Measurements from ENCODE around the gene CACNA2D1. TPM values are rescaled to one million over a fixed set of nuclear protein-coding genes. Genes with fewer than 3 reads are reported as not detected.

The CACNA2D1 gene
- total and polyA plus RNA-seq, 9 of the 15 experiments (the other 6 are each of a cell fraction or from before 2014, with no cell fraction given), result 0.49 TPM; not detected in 8

DNA sequence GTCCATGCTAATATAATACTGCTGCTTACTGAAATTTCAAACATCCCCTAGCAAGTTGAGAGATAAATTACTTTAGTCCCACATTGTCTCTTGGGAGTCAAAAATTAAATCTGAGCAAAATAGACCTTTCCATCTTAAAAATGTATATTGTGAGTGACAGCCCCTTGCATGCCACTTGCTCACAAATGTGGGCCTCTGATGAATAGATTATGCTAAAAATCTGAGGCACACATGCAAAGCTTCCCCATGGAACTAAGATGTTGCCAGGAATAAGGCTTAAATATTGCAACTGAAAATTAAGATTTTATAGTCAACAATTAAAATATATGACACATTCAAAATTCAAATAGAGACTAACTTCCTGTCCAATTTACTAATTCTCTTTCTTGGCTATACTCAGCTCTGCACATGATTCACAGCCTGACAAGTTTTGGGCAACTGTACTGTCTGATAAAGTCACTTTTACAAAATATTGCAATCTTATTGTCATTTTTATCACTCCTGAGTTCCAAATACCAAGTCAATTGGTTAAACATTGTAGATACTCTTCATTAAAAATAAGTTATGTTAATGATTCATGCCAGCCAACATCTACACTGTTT lies 301.2 kb downstream of the CACNA2D1 start:
- Histone ChIP-seq H3K9me1 (ENCODE audit: control insufficient read depth, insufficient read depth, low read length) (no peaks in the 10 kb centered on the region), H3K4me3 (no peak overlapping the region), H2AFZ (ENCODE audit: low read depth, low read length) (no peak overlapping the region), H3K36me3 (ENCODE audit: control insufficient read depth, insufficient read depth, low read length) (no peaks in the 10 kb centered on the region), H3K27me3 (ENCODE audit: control insufficient read depth in 2 of 2, insufficient read depth in 2 of 2, low read length in 2 of 2) (no peaks in the 10 kb centered on the region), H3K9ac (ENCODE audit: insufficient read depth in 1 of 2, low read depth in 2 of 2, low read length in 2 of 2) (no peak overlapping the region), H4K20me1 (replicated peaks; ENCODE audit: control insufficient read depth, insufficient read depth, low read length) (no peaks in the 10 kb centered on the region), H3K4me1 (replicated peaks in 1 of 2; ENCODE audit: control insufficient read depth in 2 of 2, insufficient read depth in 2 of 2, low read length in 2 of 2) (no peaks in the 10 kb centered on the region), H3K27ac (ENCODE audit: extremely low read depth, low read depth, low read length) (no peak overlapping the region), H3K9me3 (replicated peaks; ENCODE audit: control insufficient read depth, insufficient read depth, low read depth, low read length) (no peaks in the 10 kb centered on the region), H3K79me2 (ENCODE audit: control insufficient read depth, insufficient read depth, low read length) (no peaks in the 10 kb centered on the region), H3K4me2 (ENCODE audit: insufficient read depth, low read length) (no peak overlapping the region)
- intact Hi-C loops (cut with micrococcal nuclease), result no loop called here
- FAIRE-seq (no peak), ATAC-seq (no peak), DNase-seq (ENCODE audit: extremely low read depth in 1 of 4, low spot score in 3 of 4) (no peak)
- in situ Hi-C loops (cut with MboI), result no loop called here
- no TSS peak for BruUV-seq (replicated peaks)
- TF ChIP-seq ZNF436 (CRISPR knock-in tag; IDR thresholded peaks at IDR 0.05) (no peak), MCM7 (IDR thresholded peaks at IDR 0.05) (no peak), RBBP5 (IDR thresholded peaks at IDR 0.05; ENCODE audit: borderline replicate concordance, insufficient read depth, low read length, poor library complexity, severe bottlenecking) (no peak), CBX8 (IDR thresholded peaks at IDR 0.05; ENCODE audit: borderline replicate concordance, extremely low read depth, low read depth, low read length, poor library complexity, severe bottlenecking) (no peak)
- TF ChIP-seq, protein P1, sequence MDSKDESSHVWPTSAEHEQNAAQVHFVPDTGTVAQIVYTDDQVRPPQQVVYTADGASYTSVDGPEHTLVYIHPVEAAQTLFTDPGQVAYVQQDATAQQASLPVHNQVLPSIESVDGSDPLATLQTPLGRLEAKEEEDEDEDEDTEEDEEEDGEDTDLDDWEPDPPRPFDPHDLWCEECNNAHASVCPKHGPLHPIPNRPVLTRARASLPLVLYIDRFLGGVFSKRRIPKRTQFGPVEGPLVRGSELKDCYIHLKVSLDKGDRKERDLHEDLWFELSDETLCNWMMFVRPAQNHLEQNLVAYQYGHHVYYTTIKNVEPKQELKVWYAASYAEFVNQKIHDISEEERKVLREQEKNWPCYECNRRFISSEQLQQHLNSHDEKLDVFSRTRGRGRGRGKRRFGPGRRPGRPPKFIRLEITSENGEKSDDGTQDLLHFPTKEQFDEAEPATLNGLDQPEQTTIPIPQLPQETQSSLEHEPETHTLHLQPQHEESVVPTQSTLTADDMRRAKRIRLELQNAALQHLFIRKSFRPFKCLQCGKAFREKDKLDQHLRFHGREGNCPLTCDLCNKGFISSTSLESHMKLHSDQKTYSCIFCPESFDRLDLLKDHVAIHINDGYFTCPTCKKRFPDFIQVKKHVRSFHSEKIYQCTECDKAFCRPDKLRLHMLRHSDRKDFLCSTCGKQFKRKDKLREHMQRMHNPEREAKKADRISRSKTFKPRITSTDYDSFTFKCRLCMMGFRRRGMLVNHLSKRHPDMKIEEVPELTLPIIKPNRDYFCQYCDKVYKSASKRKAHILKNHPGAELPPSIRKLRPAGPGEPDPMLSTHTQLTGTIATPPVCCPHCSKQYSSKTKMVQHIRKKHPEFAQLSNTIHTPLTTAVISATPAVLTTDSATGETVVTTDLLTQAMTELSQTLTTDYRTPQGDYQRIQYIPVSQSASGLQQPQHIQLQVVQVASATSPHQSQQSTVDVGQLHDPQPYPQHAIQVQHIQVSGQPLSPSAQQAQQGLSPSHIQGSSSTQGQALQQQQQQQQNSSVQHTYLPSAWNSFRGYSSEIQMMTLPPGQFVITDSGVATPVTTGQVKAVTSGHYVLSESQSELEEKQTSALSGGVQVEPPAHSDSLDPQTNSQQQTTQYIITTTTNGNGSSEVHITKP (IDR thresholded peaks at IDR 0.05; ENCODE audit: partially characterized antibody), result no peak
- TF ChIP-seq, protein P2, sequence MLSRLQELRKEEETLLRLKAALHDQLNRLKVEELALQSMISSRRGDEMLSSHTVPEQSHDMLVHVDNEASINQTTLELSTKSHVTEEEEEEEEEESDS (CRISPR knock-in tag; IDR thresholded peaks at IDR 0.05), result no peak
- ChIA-PET POLR2A (no interaction called here), CTCF (ENCODE audit: low intra/inter-chr PET ratio) (no interaction called here)

Measured in K562 (cell line).